H1 (cell line): ENCODE results near the gene ARFGEF3. TPM values are rescaled to one million over a fixed set of nuclear protein-coding genes. Genes with fewer than 3 reads are reported as not detected.

Experiments used
- CTCF ChIA-PET: fragments of 300-600 bp; sonication (Branson Sonifier 250); formaldehyde crosslinking; loops from one replicate; lab custom pipeline; 2021; ENCODE audit not compliant: partially characterized antibody; lab: Charles Lee
- POLR2A ChIA-PET: fragments of 300-600 bp; sonication (Branson Sonifier 250); formaldehyde crosslinking; loops from one replicate; lab custom pipeline; 2021; ENCODE audit warnings: inconsistent platforms; ENCODE audit not compliant: partially characterized antibody; lab: Charles Lee
- DNase-seq, 2 experiments: peaks; one replicate each; pipeline versions ENCODE4 v3.0.0 to v3.0.0-alpha.2; 2010 to 2022; ENCODE audit warnings: low spot score in 2 of 2, low read depth in 1 of 2, mixed read lengths in 1 of 2
- FAIRE-seq: peaks from 2 replicates; lab custom pipeline; 2011; peaks lifted over from hg19 to GRCh38; lab: Jason Lieb, UNC
- H2AFZ ChIP-seq: 2 replicates; pipeline ENCODE4 v1.8.1; 2012; ENCODE audit warnings: low read length, inconsistent platforms
- H2AK5ac ChIP-seq: 2 replicates; pipeline ENCODE4 v1.6.1; 2013; ENCODE audit warnings: low read depth, low read length
- H2BK120ac ChIP-seq: replicated peaks from 2 replicates; pipeline ENCODE3; 2013; ENCODE audit warnings: low read depth, low read length, inconsistent platforms
- H2BK12ac ChIP-seq: 2 replicates; pipeline ENCODE4 v1.6.1; 2013; ENCODE audit warnings: low read depth, low read length
- H2BK15ac ChIP-seq: 2 replicates; pipeline ENCODE4 v1.6.1; 2013; ENCODE audit warnings: low read length
- H2BK20ac ChIP-seq: 2 replicates; pipeline ENCODE4 v1.6.1; 2013; ENCODE audit warnings: low read length
- H2BK5ac ChIP-seq: 2 replicates; pipeline ENCODE4 v1.6.1; 2013; ENCODE audit warnings: low read depth, low read length
- H3K14ac ChIP-seq: 2 replicates; pipeline ENCODE4 v1.6.1; 2013; ENCODE audit warnings: inconsistent platforms; ENCODE audit not compliant: insufficient read length
- H3K18ac ChIP-seq: 2 replicates; pipeline ENCODE4 v1.6.1; 2013; ENCODE audit warnings: low read length; ENCODE audit errors: extremely low read depth
- H3K23ac ChIP-seq: 2 replicates; pipeline ENCODE4 v1.6.1; 2013; ENCODE audit warnings: inconsistent platforms; ENCODE audit not compliant: insufficient read length
- H3K23me2 ChIP-seq: 2 replicates; pipeline ENCODE4 v1.6.1; 2013; ENCODE audit warnings: low read depth, low read length
- H3K27ac ChIP-seq: 2 replicates; pipeline ENCODE4 v1.6.1; 2011; ENCODE audit warnings: low read depth, low read length, inconsistent platforms
- H3K27me3 ChIP-seq, 4 experiments: replicated peaks in 1 of 4; 1 replicate in 1 of 4; 2 replicates in 3 of 4; pipeline versions ENCODE4 v1.6.1 to v1.8.1; 2011 to 2013; ENCODE audit warnings: low read length in 3 of 4, mild to moderate bottlenecking in 3 of 4, inconsistent platforms in 2 of 4, mixed read lengths in 2 of 4, moderate library complexity in 1 of 4; ENCODE audit not compliant: control insufficient read depth in 3 of 4, insufficient read depth in 3 of 4; ENCODE audit errors: extremely low read depth in 1 of 4
- H3K36me3 ChIP-seq, 4 experiments: 2 replicates each; pipeline versions ENCODE4 v1.6.1 to v1.8.1; 2011 to 2013; ENCODE audit warnings: mild to moderate bottlenecking in 4 of 4, low read length in 3 of 4, moderate library complexity in 2 of 4, control low read depth in 1 of 4, inconsistent platforms in 1 of 4; ENCODE audit not compliant: insufficient read depth in 4 of 4, control insufficient read depth in 2 of 4
- H3K4ac ChIP-seq: replicated peaks from 2 replicates; pipeline ENCODE3; 2013; ENCODE audit warnings: low read length, low read depth, mixed read lengths, inconsistent platforms; ENCODE audit not compliant: insufficient read length
- H3K4me1 ChIP-seq, 4 experiments: replicated peaks in 1 of 4; 1 replicate in 1 of 4; 2 replicates in 3 of 4; pipeline versions ENCODE4 v1.6.1 to v1.8.1; 2011 to 2013; ENCODE audit warnings: low read length in 3 of 4, inconsistent platforms in 2 of 4, mixed read lengths in 1 of 4; ENCODE audit not compliant: insufficient read depth in 4 of 4, control insufficient read depth in 3 of 4
- H3K4me2 ChIP-seq, 2 experiments: 2 replicates each; pipeline versions ENCODE4 v1.6.1 to v1.8.1; 2011 to 2013; ENCODE audit warnings: low read depth in 2 of 2, low read length in 2 of 2, control low read depth in 1 of 2, inconsistent platforms in 1 of 2, mild to moderate bottlenecking in 1 of 2; ENCODE audit not compliant: insufficient read depth in 1 of 2
- H3K4me3 ChIP-seq, 4 experiments: fragments of 200-600, 300-600 bp in 1 of 4; sonication (generic), shearing (Covaris generic), sonication (Bioruptor Twin) in 1 of 4; 2 replicates each; pipeline versions ENCODE4 v1.5.1 to v1.8.1; 2011 to 2016; ENCODE audit warnings: low read length in 4 of 4, low read depth in 3 of 4, control low read depth in 2 of 4, inconsistent platforms in 2 of 4, mild to moderate bottlenecking in 2 of 4, mixed read lengths in 1 of 4, moderate library complexity in 1 of 4; ENCODE audit not compliant: insufficient read depth in 2 of 4; ENCODE audit errors: extremely low read depth in 1 of 4
- H3K56ac ChIP-seq: replicated peaks from 2 replicates; pipeline ENCODE3; 2013; ENCODE audit warnings: low read depth, mild to moderate bottlenecking, mixed read lengths, low read length, inconsistent platforms; ENCODE audit not compliant: insufficient read length
- H3K79me1 ChIP-seq: 2 replicates; pipeline ENCODE4 v1.6.1; 2013; ENCODE audit warnings: low read depth, low read length, control low read depth
- H3K79me2 ChIP-seq, 2 experiments: 2 replicates each; pipeline versions ENCODE4 v1.6.1 to v1.8.1; 2012 to 2013; ENCODE audit warnings: low read length in 2 of 2, mild to moderate bottlenecking in 2 of 2, inconsistent platforms in 1 of 2; ENCODE audit not compliant: insufficient read depth in 2 of 2, control insufficient read depth in 1 of 2
- H3K9ac ChIP-seq, 4 experiments: replicated peaks in 1 of 4; 1 replicate in 1 of 4; 2 replicates in 3 of 4; pipeline versions ENCODE4 v1.6.1 to v1.8.1; 2011 to 2013; ENCODE audit warnings: low read depth in 3 of 4, low read length in 3 of 4, control low read depth in 2 of 4, mild to moderate bottlenecking in 2 of 4, moderate library complexity in 2 of 4, inconsistent platforms in 1 of 4; ENCODE audit errors: extremely low read depth in 1 of 4
- H3K9me3 ChIP-seq, 2 experiments: 2 replicates each; pipeline versions ENCODE4 v1.6.1 to v1.8.1; 2012 to 2013; ENCODE audit warnings: mild to moderate bottlenecking in 2 of 2, moderate library complexity in 2 of 2, control low read depth in 1 of 2, inconsistent platforms in 1 of 2, low read depth in 1 of 2, low read length in 1 of 2, mixed read lengths in 1 of 2; ENCODE audit not compliant: insufficient read depth in 2 of 2
- H4K20me1 ChIP-seq, 2 experiments: replicated peaks in 1 of 2; 2 replicates each; pipeline versions ENCODE3 to v1.8.1; 2011 to 2013; ENCODE audit warnings: inconsistent platforms in 2 of 2, low read length in 2 of 2, mild to moderate bottlenecking in 1 of 2; ENCODE audit not compliant: insufficient read depth in 2 of 2, control insufficient read depth in 1 of 2
- H4K5ac ChIP-seq: 2 replicates; pipeline ENCODE4 v1.6.1; 2013; ENCODE audit warnings: low read length, low read depth, mixed read lengths, inconsistent platforms; ENCODE audit not compliant: insufficient read length
- H4K8ac ChIP-seq: 2 replicates; pipeline ENCODE4 v1.8.0; 2013; ENCODE audit warnings: mild to moderate bottlenecking, moderate library complexity, low read length, inconsistent platforms; ENCODE audit not compliant: insufficient read depth; ENCODE audit errors: extremely low read depth
- H4K91ac ChIP-seq: replicated peaks from 2 replicates; pipeline ENCODE3; 2013; ENCODE audit warnings: low read length, mixed read lengths, inconsistent platforms; ENCODE audit not compliant: insufficient read length
- ASH2L ChIP-seq: fragments of 200-600, 300-600 bp; sonication (generic); IDR thresholded peaks from one replicate; pipeline ENCODE4 v1.7.1; 2017; ENCODE audit warnings: low read length
- BACH1 ChIP-seq: IDR thresholded peaks from 2 replicates; pipeline ENCODE4 v1.6.1; 2012; ENCODE audit warnings: low read length, improper control_type of control experiment
- CBX5 ChIP-seq: fragments of 300-800, 300-1000 bp; sonication (generic); IDR thresholded peaks from 2 replicates; pipeline ENCODE4 v1.7.1; 2016; ENCODE audit warnings: antibody characterized with exemption, low read length, low read depth
- CREB1 ChIP-seq: IDR thresholded peaks from 2 replicates; pipeline ENCODE4 v1.6.1; 2012; ENCODE audit warnings: inconsistent platforms
- CTBP2 ChIP-seq: IDR thresholded peaks from 2 replicates; pipeline ENCODE4 v1.7.0; 2011; ENCODE audit warnings: borderline replicate concordance, mild to moderate bottlenecking, moderate library complexity, mixed read lengths, low read length; ENCODE audit not compliant: insufficient read depth, insufficient read length
- EZH2 ChIP-seq: fragments of 200-600 bp; sonication (generic); IDR thresholded peaks from 2 replicates; pipeline ENCODE4 v1.7.1; 2012; ENCODE audit warnings: low read depth, mild to moderate bottlenecking, moderate library complexity, low read length, inconsistent platforms; ENCODE audit not compliant: severe bottlenecking
- JUN ChIP-seq: IDR thresholded peaks from 2 replicates; pipeline ENCODE4 v1.6.1; 2011; ENCODE audit warnings: low read depth, mild to moderate bottlenecking, improper control_type of control experiment, low read length
- MAX ChIP-seq: IDR thresholded peaks from 2 replicates; pipeline ENCODE4 v1.6.1; 2012; ENCODE audit warnings: inconsistent platforms
- NANOG ChIP-seq: IDR thresholded peaks from 2 replicates; pipeline ENCODE4 v1.6.1; 2011; ENCODE audit warnings: low read length, low read depth, mild to moderate bottlenecking, inconsistent platforms; ENCODE audit not compliant: insufficient read depth, poor library complexity, severe bottlenecking
- SRF ChIP-seq: IDR thresholded peaks from 2 replicates; pipeline ENCODE4 v1.6.1; 2011; ENCODE audit warnings: mild to moderate bottlenecking, low read depth, low read length, moderate library complexity
- SUZ12 ChIP-seq: fragments of 200-600 bp; sonication (generic); IDR thresholded peaks from 2 replicates; pipeline ENCODE4 v1.6.1; 2012; ENCODE audit warnings: mild to moderate bottlenecking, inconsistent platforms, low read length, moderate library complexity, mixed read lengths
- TAF1 ChIP-seq: IDR thresholded peaks from 2 replicates; pipeline ENCODE4 v1.6.1; 2011; ENCODE audit warnings: mild to moderate bottlenecking, low read depth, low read length
- TCF12 ChIP-seq: IDR thresholded peaks from 2 replicates; pipeline ENCODE4 v1.6.1; 2011; ENCODE audit warnings: low read depth, mild to moderate bottlenecking, low read length
- ZNF274 ChIP-seq: IDR thresholded peaks from 2 replicates; pipeline ENCODE4 v1.7.0; 2012; ENCODE audit warnings: low read length, borderline replicate concordance; ENCODE audit errors: extremely low read depth
- WGBS, 2 experiments: shearing (Covaris generic) in 1 of 2; methylation state at CpG; one replicate each; pipeline versions ENCODE4 v1.1.6 to v1.1.7; 2013 to 2015; ENCODE audit warnings: low lambda C conversion rate in 2 of 2, mixed read lengths in 2 of 2, inconsistent platforms in 1 of 2, low coverage in 1 of 2, missing lambda C conversion rate in 1 of 2; ENCODE audit not compliant: insufficient replicate concordance in 2 of 2, insufficient coverage in 1 of 2, insufficient read length in 1 of 2; ENCODE audit errors: extremely low coverage in 1 of 2, missing lambda C conversion rate in 1 of 2; 5-methylcytosine and 5-hydroxymethylcytosine counted together
- polyA plus RNA-seq, 7 experiments: library from polyadenylated mRNA; depleted of rRNA in 3 of 7; stranded (reverse) in 5 of 7; unstranded in 2 of 7; fragments of >200 nt in 5 of 7; fragments of 200-250 nt in 2 of 7; gene quantifications; 1 replicate in 5 of 7; 2 replicates in 1 of 7; 4 replicates in 1 of 7; pipeline versions ENCODE4 v1.2.1 to v1.2.3, GENCODE V29; 2011 to 2013; ENCODE audit warnings: missing spikeins in 2 of 7, mixed read lengths in 2 of 7
- total RNA-seq: library from RNA; stranded (reverse); fragmentation: NEBNext Ultra II Directional; extraction: Animal tissue kit (Norgen Biotek cat#: 25700); gene quantifications from 2 replicates; pipeline ENCODE4 v1.2.1, GENCODE V29; 2021
- TF ChIP-seq, protein P1 (sequence below): IDR thresholded peaks from 2 replicates; pipeline ENCODE4 v1.6.1; 2011; ENCODE audit warnings: low read depth, mild to moderate bottlenecking, low read length; ENCODE audit not compliant: insufficient read depth

Gene ARFGEF3
- total and polyA plus RNA-seq, 2 of the 8 experiments (the other 6 are each of a cell fraction or from before 2014, with no cell fraction given) = 5.8 to 23.2 TPM

GRCh38 chr6:138349891-138350290, 188.2 kb downstream of the ARFGEF3 start:
- H3K9ac ChIP-seq = no peak overlapping the region
- POLR2A ChIA-PET = no interaction called here
- no peaks in the 10 kb centered on the region for H3K9me3 ChIP-seq
- DNase-seq (no peak), FAIRE-seq (no peak)
- H2BK15ac ChIP-seq = no peak overlapping the region
- H3K23me2 ChIP-seq = no peaks in the 10 kb centered on the region
- no peak overlapping the region for H3K18ac ChIP-seq
- H3K4me1 ChIP-seq = peaks cover 0 to 3% (median 1%) of the 10 kb centered on the region in 4 experiments; a peak in 3 of 7 replicates
- 100% methylated on average over 2 of the region's 3 CpGs; no CpG with 5 or more reads in 1 of the 2 experiments for WGBS, 2 experiments
- H4K20me1 ChIP-seq = no peaks in the 10 kb centered on the region
- H3K27me3 ChIP-seq = no peaks in the 10 kb centered on the region
- H3K56ac ChIP-seq = no peak overlapping the region
- no peak overlapping the region for H3K27ac ChIP-seq
- no peak overlapping the region for H4K5ac ChIP-seq
- H3K14ac ChIP-seq = no peak overlapping the region
- no peaks in the 10 kb centered on the region for H3K36me3 ChIP-seq
- H2BK5ac ChIP-seq = no peak overlapping the region
- H3K79me2 ChIP-seq = no peaks in the 10 kb centered on the region
- no peak overlapping the region for H3K4me3 ChIP-seq
- no peak overlapping the region for H2AFZ ChIP-seq
- no peak overlapping the region for H3K23ac ChIP-seq
- no peak overlapping the region for H2AK5ac ChIP-seq
- CTCF ChIA-PET = interaction anchor here (1.0 kb wide), 1 partner anchor 159 kb away, joined by 3 read pairs; no protein-coding TSS in a partner anchor
- no peak overlapping the region for H3K4me2 ChIP-seq
- no peak overlapping the region for H4K8ac ChIP-seq
- no peak overlapping the region for H2BK120ac ChIP-seq
- no peaks in the 10 kb centered on the region for H3K79me1 ChIP-seq
- no peak overlapping the region for H4K91ac ChIP-seq
- no peak overlapping the region for H2BK20ac ChIP-seq
- H2BK12ac ChIP-seq = no peak overlapping the region
- no peak overlapping the region for H3K4ac ChIP-seq
- TF ChIP-seq EZH2 = no peak
- TF ChIP-seq CBX5 = no peak
- TF ChIP-seq CTBP2 = no peak
- no peak for TF ChIP-seq MAX
- TF ChIP-seq, protein P1, sequence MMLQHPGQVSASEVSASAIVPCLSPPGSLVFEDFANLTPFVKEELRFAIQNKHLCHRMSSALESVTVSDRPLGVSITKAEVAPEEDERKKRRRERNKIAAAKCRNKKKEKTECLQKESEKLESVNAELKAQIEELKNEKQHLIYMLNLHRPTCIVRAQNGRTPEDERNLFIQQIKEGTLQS = no peak
- no peak for TF ChIP-seq NANOG
- TF ChIP-seq BACH1 = no peak
- TF ChIP-seq TAF1 = no peak
- no peak for TF ChIP-seq TCF12
- no peak for TF ChIP-seq SUZ12
- no peak for TF ChIP-seq CREB1
- TF ChIP-seq ASH2L = no peak
- TF ChIP-seq SRF = no peak
- TF ChIP-seq JUN = no peak
- TF ChIP-seq ZNF274 = no peak
